GM11168 (cell line): ENCODE data around the gene ZFP3.
"Not testable (repeated sequence)": the region's sequence is repeated elsewhere in the genome, so short reads cannot be mapped to it uniquely, and the experiment has no call there.

Experiments used
- in situ Hi-C: fragments of 300-500 bp; cut with MboI; formaldehyde crosslinking; loops from one replicate; pipeline ENCODE4 v1.12.0; 2022; ENCODE audit warnings: low sequenced_read_pairs; ENCODE audit not compliant: unreplicated experiment

ZFP3 gene

DNA sequence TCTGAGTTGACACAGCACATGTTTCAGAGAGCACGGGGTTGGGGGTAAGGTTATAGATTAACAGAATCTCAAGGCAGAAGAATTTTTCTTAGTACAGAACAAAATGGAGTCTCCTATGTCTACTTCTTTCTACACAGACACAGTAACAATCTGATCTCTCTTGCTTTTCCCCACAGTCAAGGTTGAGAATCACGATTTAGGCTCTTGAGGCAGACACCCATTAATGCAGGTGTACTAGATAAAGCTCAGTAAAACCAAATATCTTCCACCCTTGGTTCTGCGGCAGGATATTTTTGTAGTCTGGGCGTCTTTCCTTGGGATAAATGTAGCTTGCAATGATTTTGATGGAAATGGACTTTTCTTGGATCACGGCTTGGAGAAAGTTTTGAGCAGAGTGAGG, 2.8 kb upstream of the ZFP3 start:
- in situ Hi-C loops: not testable (repeated sequence)

GRCh38 chr17:5077275-5077674, 992 bp upstream of the ZFP3 start:
- in situ Hi-C loops: not testable (repeated sequence)

GRCh38 chr17:5077781-5078105, 524 bp upstream of the ZFP3 start:
- in situ Hi-C loops: no loop called here

DNA sequence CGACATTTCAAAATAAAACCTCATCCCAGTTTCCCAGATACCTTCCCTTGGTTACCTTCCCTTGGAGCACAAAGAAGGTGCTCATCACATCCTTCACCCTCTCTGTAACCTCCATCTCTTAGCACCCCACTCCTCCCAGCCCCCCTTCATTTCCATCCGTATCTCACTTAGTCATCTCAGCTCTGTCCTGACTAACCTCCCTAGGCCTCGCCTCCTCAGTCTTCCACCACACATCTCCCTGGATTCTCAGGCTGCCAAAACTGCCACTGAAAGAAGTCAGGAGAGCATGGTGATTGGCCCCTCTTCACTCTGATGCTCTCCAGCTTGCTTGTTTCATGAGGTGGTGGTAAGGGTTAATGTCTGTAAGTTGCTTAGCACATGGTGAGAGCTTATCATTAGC, 2.3 kb downstream of the ZFP3 start:
- in situ Hi-C loops: no loop called here

DNA sequence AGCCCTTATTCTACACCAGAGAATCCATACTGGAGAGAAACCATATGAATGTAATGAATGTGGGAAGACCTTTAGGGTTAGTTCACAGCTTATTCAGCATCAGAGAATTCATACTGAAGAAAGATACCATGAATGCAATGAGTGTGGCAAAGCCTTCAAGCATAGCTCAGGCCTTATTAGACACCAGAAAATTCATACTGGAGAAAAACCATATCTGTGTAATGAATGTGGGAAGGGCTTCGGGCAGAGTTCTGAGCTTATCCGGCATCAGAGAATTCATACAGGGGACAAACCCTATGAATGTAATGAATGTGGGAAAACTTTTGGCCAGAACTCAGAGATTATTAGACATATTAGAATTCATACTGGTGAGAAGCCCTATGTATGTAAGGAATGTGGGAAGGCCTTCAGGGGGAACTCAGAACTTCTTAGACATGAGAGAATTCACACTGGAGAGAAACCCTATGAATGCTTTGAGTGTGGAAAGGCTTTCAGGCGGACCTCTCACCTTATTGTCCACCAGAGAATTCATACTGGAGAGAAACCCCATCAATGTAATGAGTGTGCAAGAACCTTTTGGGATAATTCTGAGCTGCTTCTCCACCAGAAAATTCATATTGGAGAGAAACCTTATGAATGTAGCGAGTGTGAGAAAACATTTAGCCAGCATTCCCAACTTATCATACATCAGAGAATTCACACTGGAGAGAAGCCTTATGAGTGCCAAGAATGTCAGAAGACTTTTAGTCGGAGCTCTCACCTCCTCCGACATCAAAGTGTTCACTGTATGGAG, 14.1 kb downstream of the ZFP3 start:
- in situ Hi-C loops: no loop called here

DNA sequence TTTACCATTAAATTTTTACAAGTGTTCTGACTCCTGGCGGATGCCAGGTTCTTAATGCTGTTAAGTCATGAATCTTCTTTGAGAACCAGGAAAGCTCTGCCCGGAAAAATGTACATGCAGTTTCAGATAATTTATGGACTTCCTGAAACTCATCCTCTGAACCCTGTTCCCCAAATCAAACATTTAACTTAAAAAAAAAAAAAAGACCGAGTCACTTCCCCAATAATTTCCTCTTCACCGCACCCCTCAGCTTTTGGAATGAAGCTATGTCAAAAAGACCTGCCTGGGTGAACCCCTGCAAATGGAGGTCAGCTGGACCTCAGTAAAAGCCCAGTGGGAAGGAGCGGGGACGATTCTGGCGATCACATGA, 18.4 kb downstream of the ZFP3 start:
- in situ Hi-C loops: no loop called here

DNA sequence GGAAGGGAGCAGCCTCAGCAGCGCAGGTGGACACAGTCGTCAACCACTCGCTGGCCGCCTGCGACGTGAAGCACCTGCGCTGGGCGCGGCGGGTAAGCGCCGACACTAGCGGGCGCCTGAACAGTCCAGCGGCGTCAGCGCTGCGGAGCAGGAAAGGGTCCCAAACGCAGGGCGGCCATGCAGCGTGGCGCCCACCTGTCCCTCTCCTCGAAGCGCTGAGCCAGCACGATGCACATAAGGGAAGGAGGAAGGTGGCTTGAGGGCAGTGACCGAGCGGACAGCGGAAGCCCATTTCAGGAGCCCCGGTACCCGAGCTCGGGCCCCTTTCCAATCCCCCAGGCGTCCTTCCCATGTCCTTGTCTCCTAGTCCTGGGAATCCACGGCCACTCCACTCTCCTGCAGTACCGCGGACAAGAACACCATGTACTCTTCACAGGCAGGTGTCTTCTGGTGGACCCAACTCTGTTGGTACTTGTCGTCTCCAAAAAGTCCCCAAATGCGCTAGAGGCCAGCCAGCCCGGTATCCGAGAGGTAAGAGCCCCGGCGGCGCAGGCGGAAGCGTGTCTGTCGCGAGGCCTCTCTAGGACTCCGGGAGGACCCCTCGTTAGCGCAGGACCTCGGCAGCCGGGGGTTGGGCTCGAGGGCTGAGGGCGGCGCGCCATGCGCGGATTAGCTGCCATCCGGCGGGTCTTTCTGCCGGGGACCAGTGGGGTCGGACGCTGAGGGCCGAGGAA, 19.0 kb downstream of the ZFP3 start:
- in situ Hi-C loops: no loop called here

GRCh38 chr17:5099271-5099670, 21.0 kb downstream of the ZFP3 start:
- in situ Hi-C loops: no loop called here

GRCh38 chr17:5100832-5101231, 22.6 kb downstream of the ZFP3 start:
- in situ Hi-C loops: no loop called here

GRCh38 chr17:5110816-5111215, 32.5 kb downstream of the ZFP3 start:
- in situ Hi-C loops: no loop called here

DNA sequence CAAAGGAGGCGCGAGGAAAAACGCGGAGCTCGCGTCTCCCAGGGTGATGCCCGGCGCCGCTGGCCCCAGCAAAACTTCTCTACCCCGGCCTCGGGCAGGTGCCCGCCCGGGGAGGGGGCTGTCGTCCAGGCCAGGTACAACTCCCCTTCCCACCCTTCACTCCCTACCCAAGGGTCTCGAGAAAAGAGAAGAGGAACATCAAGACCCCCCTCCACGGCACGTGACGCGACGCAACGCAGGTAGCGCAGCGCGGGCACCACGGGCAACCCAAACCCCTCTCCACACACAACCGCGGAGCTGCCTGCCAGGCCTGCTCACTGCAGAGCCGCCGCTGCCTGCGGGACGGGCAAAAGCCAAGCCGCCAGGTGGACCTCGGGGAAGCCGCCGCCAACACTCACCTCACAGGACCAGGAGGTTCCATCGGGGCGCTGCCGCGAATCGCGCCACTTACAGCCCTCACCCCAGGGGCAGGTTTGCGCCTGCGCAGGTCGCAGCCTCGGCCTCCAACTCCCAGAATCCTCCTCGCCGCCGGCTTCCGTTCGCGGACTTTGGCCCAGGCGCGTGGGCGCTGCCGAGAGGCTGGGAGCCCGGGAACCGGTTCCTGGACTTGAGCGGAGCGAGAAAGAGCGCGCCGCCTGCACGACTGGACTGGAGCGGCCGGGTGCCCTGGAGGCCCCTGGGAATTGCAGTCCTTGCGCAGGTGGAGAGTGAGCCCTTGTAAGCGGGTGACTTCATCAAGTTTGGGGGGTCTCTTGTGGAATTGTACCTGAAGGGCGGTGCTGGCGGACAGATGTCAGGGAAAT, 33.3 kb downstream of the ZFP3 start, which contains the start of gene ZNF232:
Gene ZNF232, minus strand, starts transcription at position 477 of the 803 bp plus-strand sequence. Its CDS starts 56 bp downstream, at position 421.
- in situ Hi-C loops: no loop called here

- in situ Hi-C loops: no loop called here
Measured at GRCh38 chr17:5115673-5116651, 37.7 kb downstream of the ZFP3 start, which contains the start of gene USP6. TSS of gene USP6 (plus strand) at chr17:5116032. CDS start at chr17:5130368, 14,336 bp downstream.

- in situ Hi-C loops: no loop called here
Measured at GRCh38 chr17:5118219-5118618, 40.0 kb downstream of the ZFP3 start.

DNA sequence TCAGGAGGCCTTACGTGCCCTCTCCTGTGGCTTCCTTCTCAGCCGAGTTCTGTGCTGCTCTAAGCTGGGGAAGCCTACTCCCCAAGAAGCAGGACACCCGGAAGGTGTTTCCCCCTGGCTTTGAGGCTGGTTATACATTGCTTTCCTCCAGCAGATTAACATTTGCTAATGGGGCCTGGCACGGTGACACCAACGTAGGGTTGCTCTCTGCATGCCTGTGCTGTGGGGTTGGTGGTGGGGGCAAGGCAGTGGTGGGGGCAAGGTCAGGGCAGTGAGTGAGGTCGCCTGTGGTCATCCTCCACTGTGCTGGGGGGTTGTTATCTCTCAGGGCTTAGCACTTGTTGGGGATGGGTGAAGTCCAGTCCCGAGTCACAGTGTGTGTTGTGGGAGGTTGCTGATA, 41.8 kb downstream of the ZFP3 start:
- in situ Hi-C loops: no loop called here

DNA sequence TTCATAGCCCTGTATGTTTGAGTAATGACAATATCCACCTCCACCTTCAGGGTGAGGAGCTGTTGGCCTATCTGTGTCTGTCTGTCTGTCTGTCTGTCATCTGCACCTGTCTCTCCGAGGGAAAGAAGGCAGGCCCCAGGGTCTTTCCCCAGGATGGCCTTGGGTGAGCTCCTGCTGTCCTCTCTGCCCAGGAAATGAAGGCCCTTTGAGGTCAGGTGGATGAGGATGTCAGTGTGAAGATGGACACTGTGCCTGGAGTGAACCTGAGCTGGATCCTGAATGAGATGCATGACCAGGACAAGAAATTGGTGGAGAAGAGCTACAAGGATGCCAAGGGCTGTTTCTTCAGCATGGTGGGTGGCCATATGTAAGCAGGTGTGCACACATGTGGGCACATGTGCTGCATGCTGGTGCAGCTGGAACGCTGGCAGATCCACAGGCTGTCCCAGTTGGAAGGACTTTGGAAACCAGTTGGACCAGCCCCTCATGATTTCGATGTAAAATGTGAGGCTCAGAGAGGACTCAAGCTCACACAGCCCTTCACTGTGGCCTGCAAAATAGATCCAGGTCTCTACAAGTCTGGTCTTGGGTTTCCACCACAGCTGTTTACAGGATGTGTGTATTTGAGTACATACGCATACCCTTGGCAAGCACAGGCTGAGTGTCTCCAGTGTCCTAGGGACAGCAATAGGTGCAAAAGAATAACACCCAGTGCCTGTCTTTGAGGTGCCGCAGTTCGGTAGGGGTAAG, 42.3 kb downstream of the ZFP3 start:
- in situ Hi-C loops: not testable (repeated sequence)

- in situ Hi-C loops: no loop called here
Measured at GRCh38 chr17:5121186-5121841, 43.0 kb downstream of the ZFP3 start.

GRCh38 chr17:5122056-5122455, 43.8 kb downstream of the ZFP3 start:
- in situ Hi-C loops: not testable (repeated sequence)

DNA sequence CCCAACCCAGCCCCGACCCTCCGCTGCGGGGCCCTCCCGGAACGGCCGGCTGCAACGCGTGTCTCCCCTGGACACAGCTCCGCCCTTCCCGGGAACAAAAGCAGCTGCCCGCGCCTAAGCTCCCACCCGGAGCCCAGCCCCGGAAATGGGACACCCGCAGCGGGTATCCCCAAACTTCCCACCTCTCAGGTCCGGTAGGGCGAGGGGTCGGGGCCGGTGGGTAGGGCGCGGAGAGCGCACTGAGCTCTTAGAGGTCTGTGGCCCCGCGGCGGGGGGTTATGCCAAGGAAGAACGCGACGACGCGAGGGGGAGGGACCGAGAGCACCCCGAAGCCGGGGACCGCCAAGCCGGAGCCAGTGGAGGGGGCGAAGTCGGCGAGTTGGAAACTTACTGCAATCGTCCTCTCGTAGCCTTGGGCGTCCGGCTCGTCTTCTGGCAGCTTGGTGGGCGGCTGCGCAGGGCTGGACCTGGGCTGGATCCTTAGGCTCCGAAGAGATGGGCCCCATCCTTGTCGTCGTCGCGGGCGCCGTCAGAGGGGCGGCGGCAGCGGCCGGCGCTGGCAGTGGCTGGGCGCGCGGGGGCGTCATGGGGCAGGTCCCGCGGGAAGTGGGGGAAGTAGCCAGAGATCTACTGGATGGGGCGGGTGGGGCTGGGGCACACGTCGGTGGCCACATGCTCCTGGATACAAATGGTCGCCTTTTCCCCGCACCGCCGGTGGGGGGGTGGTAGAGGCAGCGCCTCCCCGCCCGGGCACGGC, 44.5 kb downstream of the ZFP3 start:
- in situ Hi-C loops: no loop called here
